PC-9 (cell line): ENCODE measurements around the gene MTUS2.

Source experiments
- EZH2 ChIP-seq: fragments of 200-600 bp; sonication (generic); IDR thresholded peaks from 2 replicates; pipeline ENCODE4 v1.8.0; 2017; ENCODE audit warnings: antibody characterized with exemption, low read depth
- TF ChIP-seq, protein P1 (sequence below): fragments of 200-600 bp; sonication (generic); conservative IDR thresholded peaks from 2 replicates; pipeline ENCODE4 v1.6.1; 2017; ENCODE audit warnings: mixed run types, antibody characterized with exemption, mild to moderate bottlenecking, moderate library complexity

GRCh38 chr13:28819046-28819730 is 951 bp upstream of the MTUS2 start:
- TF ChIP-seq, protein P1, sequence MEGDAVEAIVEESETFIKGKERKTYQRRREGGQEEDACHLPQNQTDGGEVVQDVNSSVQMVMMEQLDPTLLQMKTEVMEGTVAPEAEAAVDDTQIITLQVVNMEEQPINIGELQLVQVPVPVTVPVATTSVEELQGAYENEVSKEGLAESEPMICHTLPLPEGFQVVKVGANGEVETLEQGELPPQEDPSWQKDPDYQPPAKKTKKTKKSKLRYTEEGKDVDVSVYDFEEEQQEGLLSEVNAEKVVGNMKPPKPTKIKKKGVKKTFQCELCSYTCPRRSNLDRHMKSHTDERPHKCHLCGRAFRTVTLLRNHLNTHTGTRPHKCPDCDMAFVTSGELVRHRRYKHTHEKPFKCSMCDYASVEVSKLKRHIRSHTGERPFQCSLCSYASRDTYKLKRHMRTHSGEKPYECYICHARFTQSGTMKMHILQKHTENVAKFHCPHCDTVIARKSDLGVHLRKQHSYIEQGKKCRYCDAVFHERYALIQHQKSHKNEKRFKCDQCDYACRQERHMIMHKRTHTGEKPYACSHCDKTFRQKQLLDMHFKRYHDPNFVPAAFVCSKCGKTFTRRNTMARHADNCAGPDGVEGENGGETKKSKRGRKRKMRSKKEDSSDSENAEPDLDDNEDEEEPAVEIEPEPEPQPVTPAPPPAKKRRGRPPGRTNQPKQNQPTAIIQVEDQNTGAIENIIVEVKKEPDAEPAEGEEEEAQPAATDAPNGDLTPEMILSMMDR = no peak
- no peak for TF ChIP-seq EZH2
